NCI-H1930 (cell line): ENCODE data around the gene MEOX1.
"Not testable (repeated sequence)": the region's sequence is repeated elsewhere in the genome, so short reads cannot be mapped to it uniquely, and the experiment has no call there.

Experiments used
- DNase-seq, 2 experiments: peaks; one replicate each; lab custom pipeline; 2025; lab: John Stamatoyannopoulos, UW

MEOX1 gene

GRCh38 chr17:43616852-43617251 is 44.9 kb downstream of the MEOX1 start:
- no peak for DNase-seq

- no peak for DNase-seq
These were observed 45.3 kb downstream of the MEOX1 start for GRCh38 chr17:43616421-43616820.

GRCh38 chr17:43616029-43616351 is 45.7 kb downstream of the MEOX1 start:
- DNase-seq: no peak

GRCh38 chr17:43615330-43616028 is 46.2 kb downstream of the MEOX1 start:
- no peak for DNase-seq

GRCh38 chr17:43614561-43614960 is 47.2 kb downstream of the MEOX1 start:
- no peak for DNase-seq

GRCh38 chr17:43613917-43614316 is 47.8 kb downstream of the MEOX1 start:
- DNase-seq: no peak

GRCh38 chr17:43612515-43612914 is 49.2 kb downstream of the MEOX1 start:
- DNase-seq: no peak

GRCh38 chr17:43611230-43611969 is 50.3 kb downstream of the MEOX1 start:
- DNase-seq: no peak

- no peak for DNase-seq
These were observed 51.9 kb downstream of the MEOX1 start for GRCh38 chr17:43609613-43610385.

GRCh38 chr17:43608313-43608712 is 53.4 kb downstream of the MEOX1 start:
- no peak for DNase-seq

GRCh38 chr17:43604549-43604948 is 57.2 kb downstream of the MEOX1 start:
- DNase-seq: no peak

- DNase-seq: no peak
These were observed 58.4 kb downstream of the MEOX1 start for GRCh38 chr17:43603321-43603720.

- DNase-seq: not testable (repeated sequence)
These were observed 59.2 kb downstream of the MEOX1 start for GRCh38 chr17:43602556-43602955.

GRCh38 chr17:43601280-43602039 is 60.3 kb downstream of the MEOX1 start:
- no peak for DNase-seq

GRCh38 chr17:43599835-43600234 is 61.9 kb downstream of the MEOX1 start:
- no peak for DNase-seq

GRCh38 chr17:43599046-43599395 is 62.7 kb downstream of the MEOX1 start:
- no peak for DNase-seq

GRCh38 chr17:43598357-43599045 is 63.2 kb downstream of the MEOX1 start:
- DNase-seq: no peak

GRCh38 chr17:43597624-43598356 is 63.9 kb downstream of the MEOX1 start:
- no peak for DNase-seq

- no peak for DNase-seq
These were observed 66.3 kb downstream of the MEOX1 start for GRCh38 chr17:43595466-43595865.

GRCh38 chr17:43591779-43592562 is 69.8 kb downstream of the MEOX1 start:
- DNase-seq: no peak
